D721Med (cell line): Measurements from ENCODE around the gene PRLH.

ENCODE experiments used
- DNase-seq: peaks from one replicate; pipeline ENCODE4 v3.0.0; 2011; ENCODE audit warnings: low spot score; ENCODE audit not compliant: insufficient read length
- FAIRE-seq: peaks from 2 replicates; lab custom pipeline; 2011; peaks lifted over from hg19 to GRCh38; lab: Jason Lieb, UNC
- CTCF ChIP-seq: IDR thresholded peaks from 2 replicates; pipeline ENCODE4 v1.5.1; 2012; ENCODE audit warnings: mild to moderate bottlenecking, control low read depth; ENCODE audit not compliant: insufficient read depth; ENCODE audit errors: missing control alignments

The PRLH gene

GRCh38 chr2:237576974-237577373 lies 10.6 kb downstream of the PRLH start:
- TF ChIP-seq CTCF: no peak
- FAIRE-seq: no peak
- DNase-seq: no peak

- TF ChIP-seq CTCF: no peak
- FAIRE-seq: no peak
- DNase-seq: no peak
Observed at GRCh38 chr2:237577458-237577857, 11.1 kb downstream of the PRLH start.

- no peak for DNase-seq
- FAIRE-seq: no peak
- TF ChIP-seq CTCF: no peak
Observed at GRCh38 chr2:237577956-237578870, 11.8 kb downstream of the PRLH start.

GRCh38 chr2:237581326-237581725 lies 15.0 kb downstream of the PRLH start:
- FAIRE-seq (no peak), DNase-seq (no peak)
- TF ChIP-seq CTCF: no peak

GRCh38 chr2:237581751-237582746 lies 15.7 kb downstream of the PRLH start:
- FAIRE-seq: no peak
- DNase-seq: no peak
- TF ChIP-seq CTCF: peak; percentile 81

- FAIRE-seq (no peak), DNase-seq (no peak)
- no peak for TF ChIP-seq CTCF
Observed at GRCh38 chr2:237583385-237584295, 17.3 kb downstream of the PRLH start.
